ENCODE results near the gene DUSP8. TPM values are rescaled to one million over a fixed set of nuclear protein-coding genes. Genes with fewer than 3 reads are reported as not detected.
"Not testable (repeated sequence)": the region's sequence is repeated elsewhere in the genome, so short reads cannot be mapped to it uniquely, and the experiment has no call there.

DUSP8 gene
- total RNA-seq, 2 donors from 2014 or later: 4.7 to 7.0 TPM

- H3K27me3 Mint-ChIP-seq (ENCODE audit: insufficient read depth): peaks cover 43% of the 10 kb centered on the region
- no peaks in the 10 kb centered on the region for H3K4me1 ChIP-seq (ENCODE audit: control insufficient read depth, insufficient read depth, low read length)
- no peak for DNase-seq
- H3K4me3 ChIP-seq (ENCODE audit: low read length): no peak overlapping the region
- H3K27ac ChIP-seq (ENCODE audit: low read depth, low read length): no peak overlapping the region
- no peak overlapping the region for H3K27ac Mint-ChIP-seq
- H3K27me3 ChIP-seq (ENCODE audit: control insufficient read depth, insufficient read depth, low read length, poor library complexity, severe bottlenecking): no peaks in the 10 kb centered on the region
- peaks cover 2% of the 10 kb centered on the region for H3K36me3 Mint-ChIP-seq (ENCODE audit: low read depth)
- peaks cover 14% of the 10 kb centered on the region for H3K9me3 Mint-ChIP-seq
- H3K9ac ChIP-seq (ENCODE audit: extremely low read depth, low read length, poor library complexity, severe bottlenecking): no peak overlapping the region
- H3K4me3 Mint-ChIP-seq: no peak overlapping the region
- no peak for TF ChIP-seq CTCF (conservative IDR thresholded peaks at IDR 0.05)
- H3K36me3 ChIP-seq (ENCODE audit: control insufficient read depth, insufficient read depth, low read length): no peaks in the 10 kb centered on the region
- H3K9me3 ChIP-seq (ENCODE audit: control insufficient read depth, low read length): no peaks in the 10 kb centered on the region
- WGBS, 2 experiments (ENCODE audit: insufficient coverage in 1 of 2, insufficient read length in 1 of 2): 90 to 98% methylated on average over 6 to 10 of the region's 10 CpGs
- peaks cover 9% of the 10 kb centered on the region for H3K4me1 Mint-ChIP-seq
These were observed 25.4 kb upstream of the DUSP8 start for GRCh38 chr11:1597331-1597993.

- H3K9ac ChIP-seq (ENCODE audit: extremely low read depth, low read length, poor library complexity, severe bottlenecking); H3K9me3 Mint-ChIP-seq; H3K27me3 ChIP-seq (ENCODE audit: control insufficient read depth, insufficient read depth, low read length, poor library complexity, severe bottlenecking); H3K27ac ChIP-seq (ENCODE audit: low read depth, low read length); H3K4me1 Mint-ChIP-seq; H3K27ac Mint-ChIP-seq; H3K9me3 ChIP-seq (ENCODE audit: control insufficient read depth, low read length); H3K4me1 ChIP-seq (ENCODE audit: control insufficient read depth, insufficient read depth, low read length); H3K36me3 ChIP-seq (ENCODE audit: control insufficient read depth, insufficient read depth, low read length); H3K4me3 ChIP-seq (ENCODE audit: low read length); H3K4me3 Mint-ChIP-seq; H3K36me3 Mint-ChIP-seq (ENCODE audit: low read depth): not testable (repeated sequence)
- peaks cover 44% of the 10 kb centered on the region for H3K27me3 Mint-ChIP-seq (ENCODE audit: insufficient read depth)
- 68 to 88% methylated on average over 10 to 19 of the region's 19 CpGs for WGBS, 2 experiments (ENCODE audit: insufficient coverage in 1 of 2, insufficient read length in 1 of 2)
- peak; percentile 64 for DNase-seq
These were observed 24.6 kb upstream of the DUSP8 start for GRCh38 chr11:1596576-1597121.

- H3K36me3 Mint-ChIP-seq (ENCODE audit: low read depth); H3K27me3 ChIP-seq (ENCODE audit: control insufficient read depth, insufficient read depth, low read length, poor library complexity, severe bottlenecking); H3K27ac ChIP-seq (ENCODE audit: low read depth, low read length); H3K36me3 ChIP-seq (ENCODE audit: control insufficient read depth, insufficient read depth, low read length); H3K4me1 Mint-ChIP-seq; DNase-seq; H3K9me3 Mint-ChIP-seq; H3K4me3 ChIP-seq (ENCODE audit: low read length); H3K27ac Mint-ChIP-seq; H3K4me1 ChIP-seq (ENCODE audit: control insufficient read depth, insufficient read depth, low read length); H3K9me3 ChIP-seq (ENCODE audit: control insufficient read depth, low read length); H3K9ac ChIP-seq (ENCODE audit: extremely low read depth, low read length, poor library complexity, severe bottlenecking); H3K4me3 Mint-ChIP-seq: not testable (repeated sequence)
- peaks cover 39% of the 10 kb centered on the region for H3K27me3 Mint-ChIP-seq (ENCODE audit: insufficient read depth)
- WGBS, 2 experiments (ENCODE audit: insufficient coverage in 1 of 2, insufficient read length in 1 of 2): 57 to 80% methylated on average over 9 to 11 of the region's 11 CpGs
These were observed 24.0 kb upstream of the DUSP8 start for GRCh38 chr11:1595994-1596575.

GRCh38 chr11:1592628-1593027 is 20.6 kb upstream of the DUSP8 start:
- peaks cover 9% of the 10 kb centered on the region for H3K4me1 Mint-ChIP-seq
- Histone ChIP-seq H3K27ac (ENCODE audit: low read depth, low read length) (no peak overlapping the region), H3K9ac (ENCODE audit: extremely low read depth, low read length, poor library complexity, severe bottlenecking) (no peak overlapping the region), H3K4me1 (ENCODE audit: control insufficient read depth, insufficient read depth, low read length) (no peaks in the 10 kb centered on the region), H3K9me3 (ENCODE audit: control insufficient read depth, low read length) (no peaks in the 10 kb centered on the region), H3K27me3 (ENCODE audit: control insufficient read depth, insufficient read depth, low read length, poor library complexity, severe bottlenecking) (no peaks in the 10 kb centered on the region), H3K36me3 (ENCODE audit: control insufficient read depth, insufficient read depth, low read length) (no peaks in the 10 kb centered on the region), H3K4me3 (ENCODE audit: low read length) (no peak overlapping the region)
- DNase-seq: no peak
- peaks cover 35% of the 10 kb centered on the region for H3K27me3 Mint-ChIP-seq (ENCODE audit: insufficient read depth)
- H3K27ac Mint-ChIP-seq: no peak overlapping the region
- H3K4me3 Mint-ChIP-seq: no peak overlapping the region
- no peaks in the 10 kb centered on the region for H3K36me3 Mint-ChIP-seq (ENCODE audit: low read depth)
- WGBS, 2 experiments (ENCODE audit: insufficient coverage in 1 of 2, insufficient read length in 1 of 2): 82 to 93% methylated on average over 5 to 9 of the region's 9 CpGs
- no peak for TF ChIP-seq CTCF (conservative IDR thresholded peaks at IDR 0.05)
- no peaks in the 10 kb centered on the region for H3K9me3 Mint-ChIP-seq
